K562 (cell line): Measurements from ENCODE around the gene USP2. TPM values are rescaled to one million over a fixed set of nuclear protein-coding genes. Genes with fewer than 3 reads are reported as not detected.
A peak's percentile ranks its signal among the peaks of the same experiment; 100 is the strongest.

Source experiments
- ATAC-seq: fragments of 200-7000 bp; cut with Tn5 transposase; 3 replicates; pipeline ENCODE4 v1.9.1; 2020; ENCODE audit warnings: moderate library complexity
- BruUV-seq: library from RNA; stranded (reverse); fragments of 400-500 nt; replicated peaks from 2 replicates; lab custom pipeline; 2021; lab: Mats Ljungman, UMichigan
- CTCF ChIA-PET: fragments of 300-600 bp; formaldehyde crosslinking; extraction: SDS; loops from one replicate; lab custom pipeline; 2021; ENCODE audit warnings: low intra/inter-chr PET ratio; lab: Yijun Ruan, JAX
- POLR2A ChIA-PET: fragments of 300-600, 350-650 bp; sonication (Branson Sonifier 250); formaldehyde crosslinking; extraction: SDS; loops from one replicate; lab custom pipeline; 2021; ENCODE audit warnings: antibody characterized with exemption, inconsistent platforms; lab: Yijun Ruan, JAX
- DNase-seq, 4 experiments: peaks; one replicate each; pipeline versions ENCODE4 v3.0.0 to v3.0.0-alpha.2; 2011 to 2018; ENCODE audit warnings: low spot score in 3 of 4, mixed read lengths in 3 of 4; ENCODE audit errors: extremely low read depth in 1 of 4
- FAIRE-seq: peaks from 2 replicates; lab custom pipeline; 2011; peaks lifted over from hg19 to GRCh38; lab: Jason Lieb, UNC
- H2AFZ ChIP-seq: 2 replicates; pipeline ENCODE4 v1.6.0; 2011; ENCODE audit warnings: low read depth, low read length, control low read depth, inconsistent platforms
- H3K27ac ChIP-seq: fragments of 200-600 bp; 3 replicates; pipeline ENCODE4 v1.8.0; 2011; ENCODE audit warnings: low read depth, mild to moderate bottlenecking, control low read depth, inconsistent platforms, low read length, moderate library complexity, mixed read lengths; ENCODE audit errors: extremely low read depth
- H3K27me3 ChIP-seq, 2 experiments: fragments of 300-600 bp in 1 of 2; 2 replicates in 1 of 2; 3 replicates in 1 of 2; pipeline versions ENCODE4 v1.6.0 to v1.8.0; 2011; ENCODE audit warnings: inconsistent platforms in 2 of 2, low read length in 2 of 2, mild to moderate bottlenecking in 1 of 2, mixed read lengths in 1 of 2, moderate library complexity in 1 of 2; ENCODE audit not compliant: control insufficient read depth in 2 of 2, insufficient read depth in 2 of 2
- H3K36me3 ChIP-seq: fragments of 300-600 bp; 3 replicates; pipeline ENCODE4 v1.8.0; 2011; ENCODE audit warnings: mild to moderate bottlenecking, low read length, inconsistent platforms; ENCODE audit not compliant: control insufficient read depth, insufficient read depth
- H3K4me1 ChIP-seq, 2 experiments: fragments of 200-600 bp in 1 of 2; replicated peaks in 1 of 2; 2 replicates in 1 of 2; 3 replicates in 1 of 2; pipeline versions ENCODE4 v1.5.1 to v1.8.0; 2011; ENCODE audit warnings: inconsistent platforms in 2 of 2, low read length in 2 of 2, mild to moderate bottlenecking in 1 of 2, mixed read lengths in 1 of 2, moderate library complexity in 1 of 2; ENCODE audit not compliant: control insufficient read depth in 2 of 2, insufficient read depth in 2 of 2
- H3K4me2 ChIP-seq: 2 replicates; pipeline ENCODE4 v1.6.1; 2011; ENCODE audit warnings: low read length, control low read depth, inconsistent platforms, mixed read lengths; ENCODE audit not compliant: insufficient read depth
- H3K4me3 ChIP-seq: fragments of 200-600 bp; sonication (generic), shearing (Covaris generic); 2 replicates; pipeline ENCODE4 v1.5.1; 2016; ENCODE audit warnings: control low read depth, inconsistent platforms
- H3K79me2 ChIP-seq: fragments of 200-600 bp; 3 replicates; pipeline ENCODE4 v1.8.0; 2011; ENCODE audit warnings: low read length, inconsistent platforms; ENCODE audit not compliant: control insufficient read depth, insufficient read depth
- H3K9ac ChIP-seq, 2 experiments: 2 replicates each; pipeline versions ENCODE4 v1.6.0 to v1.6.1; 2011; ENCODE audit warnings: low read depth in 2 of 2, low read length in 2 of 2, control low read depth in 1 of 2, inconsistent platforms in 1 of 2, mild to moderate bottlenecking in 1 of 2, mixed read lengths in 1 of 2; ENCODE audit not compliant: insufficient read depth in 1 of 2
- H3K9me1 ChIP-seq: one replicate; pipeline ENCODE4 v1.6.0; 2011; ENCODE audit warnings: inconsistent platforms, mild to moderate bottlenecking, low read length, moderate library complexity; ENCODE audit not compliant: control insufficient read depth, insufficient read depth
- H3K9me3 ChIP-seq: replicated peaks from 2 replicates; pipeline ENCODE4 v1.5.1; 2011; ENCODE audit warnings: low read depth, low read length, inconsistent platforms; ENCODE audit not compliant: control insufficient read depth, insufficient read depth
- H4K20me1 ChIP-seq: replicated peaks from 2 replicates; pipeline ENCODE4 v1.6.1; 2011; ENCODE audit warnings: low read length, inconsistent platforms, mixed read lengths; ENCODE audit not compliant: control insufficient read depth, insufficient read depth
- SMARCA5 ChIP-seq: fragments of 450-650 bp; IDR thresholded peaks from 2 replicates; pipeline ENCODE4 v1.6.1; 2016
- SRSF7 ChIP-seq: fragments of 200-400 bp; formaldehyde crosslinking; optimal IDR thresholded peaks from 2 replicates; pipeline ENCODE3; 2017; ENCODE audit warnings: mild to moderate bottlenecking, low read depth, low read length
- ZNF354B ChIP-seq: fragments of 250-450 bp; sonication (Bioruptor Pico); IDR thresholded peaks from 2 replicates; pipeline ENCODE4 v1.4.0; 2020
- ZNF764 ChIP-seq: fragments of 250-450 bp; sonication (Bioruptor Pico); IDR thresholded peaks from 2 replicates; pipeline ENCODE4 v1.4.0; 2020; ENCODE audit warnings: low read depth, mild to moderate bottlenecking, moderate library complexity
- ZNF766 ChIP-seq: fragments of 200-800 bp; sonication (Bioruptor generic); conservative IDR thresholded peaks from 2 replicates; pipeline ENCODE4 v1.6.1; 2016; ENCODE audit warnings: missing genetic modification characterization, missing compliant biosample characterization
- WGBS: fragments of 100-300 bp; shearing (Covaris generic); methylation state at CpG from one replicate; pipeline ENCODE4 v1.1.6; 2016; ENCODE audit warnings: low coverage, mixed read lengths; ENCODE audit not compliant: insufficient coverage; ENCODE audit errors: missing lambda C conversion rate; 5-methylcytosine and 5-hydroxymethylcytosine counted together
- in situ Hi-C: fragments of 300-500 bp; cut with MboI; formaldehyde crosslinking; loops from 4 replicates; pipeline ENCODE4 v1.15.0; 2018; ENCODE audit warnings: inconsistent platforms, mixed read lengths
- intact Hi-C: fragments of 100-400 bp; cut with micrococcal nuclease; formaldehyde crosslinking; loops from 2 replicates; pipeline ENCODE4 v1.14.2; 2022
- polyA plus RNA-seq, 8 experiments: library from polyadenylated mRNA; depleted of rRNA in 4 of 8; stranded (reverse) in 5 of 8; unstranded in 3 of 8; fragments of >200 nt; fragmentation: Nextera tagmentation in 2 of 8; fragmentation: Illumina TruSeq in 1 of 8; extraction: Ambion mirVana in 2 of 8; extraction: Trizol in 1 of 8; gene quantifications; 2 replicates each; pipeline versions ENCODE4 v1.2.1 to v1.2.3, GENCODE V29; 2011 to 2014; ENCODE audit warnings: inconsistent platforms in 1 of 8, missing spikeins in 1 of 8
- total RNA-seq, 7 experiments: library from RNA; depleted of rRNA in 6 of 7; stranded (reverse); fragments of >200 nt in 6 of 7; fragmentation: Illumina TruSeq in 2 of 7; extraction: Trizol in 2 of 7; gene quantifications; 2 replicates each; pipeline versions ENCODE4 v1.2.1 to v1.2.3, GENCODE V29; 2011 to 2021; ENCODE audit warnings: low replicate concordance in 1 of 7
- TF ChIP-seq, protein P1 (sequence below): sonication (generic); formaldehyde crosslinking; IDR thresholded peaks from 2 replicates; pipeline ENCODE4 v1.8.0; 2022; ENCODE audit warnings: mild to moderate bottlenecking, missing genetic modification reagents
- TF ChIP-seq, protein P2 (sequence below): fragments of 450-650 bp; formaldehyde crosslinking; IDR thresholded peaks from 2 replicates; pipeline ENCODE4 v1.4.0; 2020; ENCODE audit warnings: mild to moderate bottlenecking, moderate library complexity

USP2 gene
- total and polyA plus RNA-seq, 9 of the 15 experiments (the other 6 are each of a cell fraction or from before 2014, with no cell fraction given), result 2.8 to 16.9 (median 3.9) TPM

DNA sequence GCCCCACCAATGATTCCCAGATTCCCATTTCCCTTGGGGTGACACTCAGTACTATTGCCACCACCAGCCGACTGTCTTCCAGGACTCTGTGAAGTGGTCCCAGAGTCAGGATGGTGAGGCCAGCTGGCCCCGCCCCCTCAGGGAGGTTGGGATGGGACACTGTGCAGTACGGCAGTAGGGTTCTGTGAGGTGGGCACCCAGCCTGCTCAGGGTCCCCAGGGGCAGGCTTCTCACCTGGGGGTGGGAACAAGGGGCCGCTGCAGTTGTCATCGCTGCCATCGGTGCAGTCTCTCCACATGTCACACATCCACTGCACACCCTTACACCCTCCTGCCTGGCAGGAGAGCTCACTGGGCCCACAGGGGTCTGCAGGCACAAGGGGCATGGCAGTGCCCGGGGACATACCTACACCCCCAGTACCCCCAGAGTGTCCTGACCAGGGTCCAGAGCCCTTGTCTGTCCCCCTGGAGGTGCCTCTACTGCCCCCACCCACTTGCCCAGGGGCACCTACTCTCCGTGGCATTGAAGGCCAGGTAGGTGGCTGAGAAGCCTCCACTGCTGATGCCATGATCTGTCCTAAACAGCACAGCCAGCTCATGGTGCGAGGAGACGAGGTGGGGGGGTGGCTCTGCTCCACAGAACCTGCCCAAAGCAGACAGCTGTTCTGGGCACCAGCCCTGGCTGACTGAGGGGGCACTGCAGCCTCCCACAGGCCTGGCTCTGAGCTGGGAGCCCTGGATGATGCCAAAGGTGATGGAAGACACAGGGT lies 38.9 kb downstream of the USP2 start (continued):
- TF ChIP-seq ZNF766 (CRISPR knock-in tag) (no peak), ZNF354B (CRISPR knock-in tag) (no peak)
- TF ChIP-seq, protein P1, sequence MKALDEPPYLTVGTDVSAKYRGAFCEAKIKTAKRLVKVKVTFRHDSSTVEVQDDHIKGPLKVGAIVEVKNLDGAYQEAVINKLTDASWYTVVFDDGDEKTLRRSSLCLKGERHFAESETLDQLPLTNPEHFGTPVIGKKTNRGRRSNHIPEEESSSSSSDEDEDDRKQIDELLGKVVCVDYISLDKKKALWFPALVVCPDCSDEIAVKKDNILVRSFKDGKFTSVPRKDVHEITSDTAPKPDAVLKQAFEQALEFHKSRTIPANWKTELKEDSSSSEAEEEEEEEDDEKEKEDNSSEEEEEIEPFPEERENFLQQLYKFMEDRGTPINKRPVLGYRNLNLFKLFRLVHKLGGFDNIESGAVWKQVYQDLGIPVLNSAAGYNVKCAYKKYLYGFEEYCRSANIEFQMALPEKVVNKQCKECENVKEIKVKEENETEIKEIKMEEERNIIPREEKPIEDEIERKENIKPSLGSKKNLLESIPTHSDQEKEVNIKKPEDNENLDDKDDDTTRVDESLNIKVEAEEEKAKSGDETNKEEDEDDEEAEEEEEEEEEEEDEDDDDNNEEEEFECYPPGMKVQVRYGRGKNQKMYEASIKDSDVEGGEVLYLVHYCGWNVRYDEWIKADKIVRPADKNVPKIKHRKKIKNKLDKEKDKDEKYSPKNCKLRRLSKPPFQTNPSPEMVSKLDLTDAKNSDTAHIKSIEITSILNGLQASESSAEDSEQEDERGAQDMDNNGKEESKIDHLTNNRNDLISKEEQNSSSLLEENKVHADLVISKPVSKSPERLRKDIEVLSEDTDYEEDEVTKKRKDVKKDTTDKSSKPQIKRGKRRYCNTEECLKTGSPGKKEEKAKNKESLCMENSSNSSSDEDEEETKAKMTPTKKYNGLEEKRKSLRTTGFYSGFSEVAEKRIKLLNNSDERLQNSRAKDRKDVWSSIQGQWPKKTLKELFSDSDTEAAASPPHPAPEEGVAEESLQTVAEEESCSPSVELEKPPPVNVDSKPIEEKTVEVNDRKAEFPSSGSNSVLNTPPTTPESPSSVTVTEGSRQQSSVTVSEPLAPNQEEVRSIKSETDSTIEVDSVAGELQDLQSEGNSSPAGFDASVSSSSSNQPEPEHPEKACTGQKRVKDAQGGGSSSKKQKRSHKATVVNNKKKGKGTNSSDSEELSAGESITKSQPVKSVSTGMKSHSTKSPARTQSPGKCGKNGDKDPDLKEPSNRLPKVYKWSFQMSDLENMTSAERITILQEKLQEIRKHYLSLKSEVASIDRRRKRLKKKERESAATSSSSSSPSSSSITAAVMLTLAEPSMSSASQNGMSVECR, result no peak

DNA sequence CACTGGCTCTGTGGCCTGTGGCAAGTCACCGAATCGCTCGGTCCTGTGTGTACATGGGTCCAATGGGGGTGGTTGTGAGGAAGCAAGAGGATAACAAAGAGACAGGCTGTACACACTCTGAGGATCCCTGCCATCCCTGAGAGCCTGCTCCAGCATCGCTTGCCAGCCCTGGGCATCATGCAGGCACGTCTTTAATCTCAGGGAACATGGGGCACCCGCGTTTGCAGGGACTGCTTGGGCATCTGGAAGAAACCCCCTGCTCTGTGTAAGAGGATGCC lies 39.5 kb downstream of the USP2 start:
- peaks cover 3% of the 10 kb centered on the region; the same call in 1 of the 3 replicates for H3K36me3 ChIP-seq
- BruUV-seq, result no TSS peak

More for the DNA sequence above, 39.5 kb downstream of the USP2 start:
- H2AFZ ChIP-seq, result no peak overlapping the region
- FAIRE-seq (no peak), ATAC-seq (no peak), DNase-seq (no peak)
- H3K4me3 ChIP-seq, result no peak overlapping the region
- TF ChIP-seq, protein P2, sequence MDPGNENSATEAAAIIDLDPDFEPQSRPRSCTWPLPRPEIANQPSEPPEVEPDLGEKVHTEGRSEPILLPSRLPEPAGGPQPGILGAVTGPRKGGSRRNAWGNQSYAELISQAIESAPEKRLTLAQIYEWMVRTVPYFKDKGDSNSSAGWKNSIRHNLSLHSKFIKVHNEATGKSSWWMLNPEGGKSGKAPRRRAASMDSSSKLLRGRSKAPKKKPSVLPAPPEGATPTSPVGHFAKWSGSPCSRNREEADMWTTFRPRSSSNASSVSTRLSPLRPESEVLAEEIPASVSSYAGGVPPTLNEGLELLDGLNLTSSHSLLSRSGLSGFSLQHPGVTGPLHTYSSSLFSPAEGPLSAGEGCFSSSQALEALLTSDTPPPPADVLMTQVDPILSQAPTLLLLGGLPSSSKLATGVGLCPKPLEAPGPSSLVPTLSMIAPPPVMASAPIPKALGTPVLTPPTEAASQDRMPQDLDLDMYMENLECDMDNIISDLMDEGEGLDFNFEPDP (CRISPR knock-in tag), result no peak
- TF ChIP-seq SRSF7 (no peak), SMARCA5 (no peak), ZNF764 (CRISPR knock-in tag) (no peak)
- H3K79me2 ChIP-seq, result peaks cover 6% of the 10 kb centered on the region; the same call in 2 of the 3 replicates
- H3K4me2 ChIP-seq, result no peak overlapping the region
- peak overlapping the region in 1 of 2 experiments; percentile 43; a peak in 1 of 4 replicates for H3K9ac ChIP-seq
- H3K27ac ChIP-seq, result no peak overlapping the region
- intact Hi-C loops (no loop called here), in situ Hi-C loops (no loop called here)
- H3K9me3 ChIP-seq, result no peaks in the 10 kb centered on the region
- no peaks in the 10 kb centered on the region; the same call in 1 of the 2 replicates for H4K20me1 ChIP-seq
- WGBS, result 3% methylated on average over 7 of the region's 7 CpGs
- peaks cover 0 to 24% of the 10 kb centered on the region in 2 experiments; a peak in 3 of 5 replicates for H3K27me3 ChIP-seq
- POLR2A ChIA-PET, result no interaction called here
- H3K4me1 ChIP-seq, result peaks cover 23 to 55% of the 10 kb centered on the region in 2 experiments; a peak in 4 of 5 replicates
- no peaks in the 10 kb centered on the region for H3K9me1 ChIP-seq
- CTCF ChIA-PET, result no interaction called here
